Activated CD4-positive, CD25-positive, alpha-beta regulatory T cell treated with anti-CD3 and anti-CD28 coated beads, Interleukin-2, amount 50 U/mL, for 16 hours (primary cell): ENCODE results near the gene RHOC.

Source experiments
- DNase-seq: peaks from one replicate; pipeline ENCODE4 v3.0.0-alpha.2; 2020; ENCODE audit warnings: low read depth, low spot score

The RHOC gene

DNA sequence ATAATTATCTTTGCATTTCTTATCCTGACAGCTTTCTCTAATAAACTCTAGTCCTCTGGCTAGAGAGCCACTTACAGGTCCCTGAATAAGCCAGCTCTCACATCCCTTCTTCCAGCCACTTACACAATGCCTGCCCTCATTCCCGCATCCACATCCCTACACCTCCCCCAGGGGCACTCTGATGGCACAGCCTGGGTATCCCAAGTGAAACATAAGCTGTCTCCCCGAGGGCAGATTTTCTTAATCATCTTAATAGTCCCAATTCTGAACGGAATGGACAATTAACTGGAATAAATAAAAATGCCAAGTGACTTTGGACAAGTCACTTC lies 4.9 kb downstream of the RHOC start:
- DNase-seq, result no peak

DNA sequence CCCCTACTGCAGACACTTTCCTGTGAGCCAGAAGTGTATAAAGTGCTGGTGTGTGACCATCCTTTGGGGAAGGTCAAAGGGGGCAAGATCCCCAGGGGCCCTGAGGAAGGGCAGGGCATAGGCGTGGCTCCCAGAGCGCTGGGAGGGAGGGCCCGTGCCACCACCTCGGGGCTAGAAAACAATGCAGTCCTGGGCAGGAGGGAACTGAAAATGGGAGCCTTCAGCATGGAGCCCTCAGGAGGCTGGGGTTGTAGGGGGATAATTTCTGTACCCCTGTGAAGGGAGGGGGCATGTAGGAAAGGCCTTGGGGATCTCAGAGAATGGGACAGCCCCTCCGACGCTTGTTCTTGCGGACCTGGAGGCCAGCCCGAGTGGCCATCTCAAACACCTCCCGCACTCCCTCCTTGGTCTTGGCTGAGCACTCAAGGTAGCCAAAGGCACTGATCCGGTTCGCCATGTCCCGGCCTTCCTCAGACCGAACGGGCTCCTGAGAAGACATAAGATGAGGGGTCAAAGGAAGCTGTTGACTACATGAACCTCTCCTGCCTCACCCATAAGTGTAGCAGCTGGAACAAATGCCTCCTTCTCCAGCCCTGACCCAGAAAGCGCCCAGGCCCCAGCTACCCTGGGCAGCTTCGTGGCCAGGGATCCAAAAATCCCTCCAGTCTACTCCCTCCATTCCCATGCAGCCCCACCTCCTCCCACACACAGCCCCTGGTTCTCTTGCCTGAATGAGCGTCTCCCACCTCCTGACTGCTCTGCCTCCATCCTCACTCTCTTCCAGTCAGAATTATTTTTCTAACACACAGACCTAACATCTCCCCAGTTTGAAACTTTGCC lies 5.5 kb downstream of the RHOC start:
- no peak for DNase-seq

DNA sequence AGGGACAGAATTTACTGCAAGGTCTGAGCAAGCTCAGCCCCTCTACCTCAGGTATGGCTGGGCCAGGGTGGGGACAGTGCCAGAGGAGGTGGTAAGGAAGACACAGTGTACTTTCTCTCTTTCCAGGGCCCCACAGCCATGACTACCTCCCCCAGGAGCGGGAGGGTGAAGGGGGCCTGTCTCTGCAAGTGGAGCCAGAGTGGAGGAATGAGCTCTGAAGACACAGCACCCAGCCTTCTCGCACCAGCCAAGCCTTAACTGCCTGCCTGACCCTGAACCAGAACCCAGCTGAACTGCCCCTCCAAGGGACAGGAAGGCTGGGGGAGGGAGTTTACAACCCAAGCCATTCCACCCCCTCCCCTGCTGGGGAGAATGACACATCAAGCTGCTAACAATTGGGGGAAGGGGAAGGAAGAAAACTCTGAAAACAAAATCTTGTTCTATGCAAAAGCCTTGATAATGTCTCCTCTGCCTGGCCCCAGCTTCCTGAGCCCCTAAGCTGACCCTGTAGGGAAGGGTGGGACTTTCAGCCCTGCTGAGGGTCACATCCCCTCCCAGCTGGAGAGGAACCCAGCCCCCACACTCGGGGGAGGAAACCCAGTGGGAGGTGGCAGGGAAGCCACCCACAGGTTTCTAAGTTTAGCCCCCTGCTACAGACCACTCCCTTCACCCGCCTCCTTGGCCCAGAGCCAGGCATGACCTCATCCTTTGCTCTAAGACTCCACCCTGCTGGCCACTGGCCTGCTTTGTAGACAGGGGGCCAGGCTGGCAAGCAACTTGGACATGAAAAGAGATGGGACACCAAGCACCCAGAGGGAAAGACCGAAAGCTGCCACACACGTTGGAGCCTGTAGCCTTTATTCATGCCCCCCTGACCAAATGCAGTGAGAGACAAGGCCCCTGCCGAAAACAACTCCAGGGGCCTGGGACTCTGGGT lies 6.4 kb downstream of the RHOC start:
- DNase-seq, result no peak

DNA sequence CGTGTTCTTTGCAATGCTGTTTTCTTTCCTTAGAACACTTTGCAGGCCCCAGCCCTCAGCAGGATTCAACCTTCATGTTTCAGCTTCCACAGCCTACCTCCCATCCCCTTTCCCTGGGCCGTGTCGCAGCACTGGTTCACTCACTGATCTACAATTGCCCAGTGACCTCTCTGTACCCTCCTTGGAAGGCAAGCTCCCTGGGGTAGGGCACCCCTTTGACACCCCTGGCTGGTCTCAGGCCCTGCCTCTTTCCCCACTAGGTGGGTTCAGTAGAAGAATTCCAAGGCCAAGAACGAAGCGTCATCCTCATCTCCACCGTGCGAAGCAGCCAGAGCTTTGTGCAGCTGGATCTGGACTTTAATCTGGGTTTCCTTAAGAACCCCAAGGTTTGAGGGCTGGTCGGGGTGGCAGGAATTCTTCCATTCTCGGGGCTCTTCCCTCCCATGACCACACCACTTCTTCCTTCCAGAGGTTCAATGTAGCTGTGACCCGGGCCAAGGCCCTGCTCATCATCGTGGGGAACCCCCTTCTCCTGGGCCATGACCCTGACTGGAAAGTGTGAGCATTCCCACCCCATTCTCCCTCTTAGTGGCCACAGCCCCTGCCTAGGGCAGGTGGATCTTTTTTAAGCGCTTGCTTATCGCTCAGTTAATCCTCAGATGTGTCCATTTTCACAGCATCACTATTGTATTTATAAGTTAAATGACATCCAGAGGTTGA lies 7.3 kb downstream of the RHOC start:
- DNase-seq, result no peak

DNA sequence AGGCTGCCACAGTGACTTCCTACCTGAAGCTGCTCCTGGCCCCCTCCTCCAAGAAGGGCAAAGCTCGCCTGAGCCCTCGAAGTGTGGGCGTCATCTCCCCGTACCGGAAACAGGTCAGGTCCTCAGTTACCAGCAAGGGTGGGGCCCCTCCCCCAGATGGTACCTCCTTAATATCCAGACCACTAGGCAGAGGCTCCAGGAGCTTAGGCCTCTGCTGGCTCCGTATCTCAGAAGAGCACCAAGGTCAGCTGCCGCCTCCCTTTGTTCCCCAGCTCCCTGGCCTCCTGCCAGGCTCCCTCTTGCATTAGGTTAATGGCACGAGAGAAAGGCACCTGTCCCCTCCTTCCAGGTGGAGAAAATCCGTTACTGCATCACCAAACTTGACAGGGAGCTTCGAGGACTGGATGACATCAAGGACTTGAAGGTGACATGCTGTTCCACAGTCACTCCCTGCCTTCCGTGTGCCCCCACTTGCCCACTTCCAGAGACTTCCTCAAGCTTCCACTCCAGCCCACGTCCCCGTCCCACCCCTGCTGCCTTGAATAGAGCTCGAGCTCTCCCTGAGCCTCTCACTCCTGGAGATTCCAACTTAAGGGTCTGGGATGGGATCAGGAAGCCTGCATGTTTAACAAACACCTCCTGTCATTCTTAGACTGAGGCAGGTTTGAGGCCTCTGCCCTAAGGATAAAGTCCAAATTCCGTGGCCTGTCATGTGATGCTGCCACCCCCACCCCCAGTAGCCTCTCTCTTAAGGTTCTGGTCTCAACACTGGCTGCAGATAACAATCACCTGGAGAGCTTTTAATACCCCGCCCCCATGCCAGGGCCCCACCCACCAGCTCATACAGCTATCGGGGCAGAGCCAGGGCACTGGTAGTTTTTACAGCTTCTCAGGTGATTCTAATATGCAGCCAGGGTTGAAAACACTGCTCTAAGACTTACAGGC lies 8.3 kb downstream of the RHOC start:
- DNase-seq, result no peak

DNA sequence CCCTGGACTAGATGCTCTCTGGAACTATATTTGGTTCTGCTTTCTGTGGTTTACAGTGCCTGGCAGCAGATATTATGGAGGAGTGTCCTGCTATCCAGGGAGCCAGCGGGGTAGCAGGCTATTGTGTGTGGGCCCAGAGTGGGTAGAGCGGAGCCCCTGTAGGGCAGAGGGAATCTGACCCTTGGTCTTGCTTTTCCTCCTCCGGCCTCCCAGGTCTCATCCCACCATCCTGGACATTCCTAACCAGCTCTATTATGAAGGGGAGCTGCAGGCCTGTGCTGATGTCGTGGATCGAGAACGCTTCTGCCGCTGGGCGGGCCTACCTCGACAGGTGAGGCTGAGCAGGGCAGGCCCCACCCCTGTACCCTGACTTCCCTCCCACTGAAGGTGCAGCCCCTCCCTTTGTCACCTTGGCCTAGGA lies 9.1 kb downstream of the RHOC start:
- DNase-seq, result no peak

DNA sequence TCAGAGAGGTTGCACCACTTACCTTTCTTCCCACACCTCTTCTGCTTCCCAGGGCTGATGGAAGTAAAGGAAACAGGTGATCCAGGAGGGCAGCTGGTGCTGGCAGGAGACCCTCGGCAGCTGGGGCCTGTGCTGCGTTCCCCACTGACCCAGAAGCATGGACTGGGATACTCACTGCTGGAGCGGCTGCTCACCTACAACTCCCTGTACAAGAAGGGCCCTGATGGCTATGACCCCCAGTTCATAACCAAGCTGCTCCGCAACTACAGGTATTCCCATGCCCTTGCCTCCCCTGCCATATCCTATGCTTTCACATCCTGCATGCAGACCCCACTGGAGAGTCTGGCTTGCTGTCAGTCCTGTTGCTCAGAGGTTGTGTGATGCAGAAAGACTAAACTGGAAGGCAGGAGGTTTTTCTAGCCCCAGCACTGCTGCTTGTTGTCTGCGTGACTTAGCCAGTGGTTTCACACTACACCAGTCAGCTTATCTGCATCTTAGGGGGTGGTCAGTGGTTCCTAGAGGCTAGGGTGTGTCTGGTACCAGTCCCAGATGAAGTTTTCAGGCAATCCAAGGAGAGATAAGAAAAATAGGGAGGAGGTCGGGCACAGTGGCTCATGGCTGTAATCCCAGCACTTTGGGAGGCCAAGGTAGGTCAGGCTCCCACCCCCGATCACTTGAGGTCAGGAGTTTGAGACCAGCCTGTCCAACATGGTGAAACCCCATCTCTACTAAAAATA lies 10.2 kb downstream of the RHOC start:
- DNase-seq, result no peak

DNA sequence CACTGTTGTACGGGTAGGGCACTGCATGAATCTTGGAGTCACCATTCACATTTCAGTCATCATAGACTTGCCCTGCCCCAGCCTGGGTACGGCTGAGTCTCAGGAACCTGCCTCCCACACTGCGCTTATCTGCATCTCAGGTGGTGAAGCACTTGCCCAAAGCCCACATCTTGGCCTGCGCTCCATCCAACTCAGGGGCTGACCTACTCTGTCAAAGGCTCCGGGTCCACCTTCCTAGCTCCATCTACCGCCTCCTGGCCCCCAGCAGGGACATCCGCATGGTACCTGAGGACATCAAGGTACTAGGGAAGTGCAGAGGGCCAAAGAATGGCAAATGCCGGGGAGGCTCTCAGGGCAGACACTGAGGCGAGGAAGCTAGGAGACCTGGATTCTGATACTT lies 11.7 kb downstream of the RHOC start:
- DNase-seq, result no peak

DNA sequence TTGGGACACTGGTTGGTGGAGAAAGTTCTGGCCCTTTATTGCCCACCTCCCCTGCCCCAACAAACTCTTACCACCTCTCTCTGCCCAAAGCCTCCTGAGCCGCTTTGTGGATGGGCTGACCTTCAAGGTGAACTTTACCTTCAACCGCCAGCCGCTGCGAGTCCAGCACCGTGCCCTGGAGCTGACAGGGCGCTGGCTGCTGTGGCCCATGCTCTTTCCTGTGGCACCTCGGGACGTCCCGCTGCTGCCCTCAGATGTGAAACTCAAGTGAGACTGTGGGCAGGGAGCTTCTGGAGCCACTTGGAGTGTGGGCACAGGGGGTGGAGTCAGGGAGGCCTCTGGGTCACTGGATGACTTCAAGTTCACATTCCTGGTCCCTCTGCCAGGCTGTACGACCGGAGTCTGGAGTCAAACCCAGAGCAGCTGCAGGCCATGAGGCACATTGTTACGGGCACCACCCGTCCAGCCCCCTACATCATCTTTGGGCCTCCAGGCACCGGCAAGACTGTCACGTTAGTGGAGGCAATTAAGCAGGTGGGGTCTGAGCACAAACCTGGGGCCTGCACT lies 12.5 kb downstream of the RHOC start:
- no peak for DNase-seq

DNA sequence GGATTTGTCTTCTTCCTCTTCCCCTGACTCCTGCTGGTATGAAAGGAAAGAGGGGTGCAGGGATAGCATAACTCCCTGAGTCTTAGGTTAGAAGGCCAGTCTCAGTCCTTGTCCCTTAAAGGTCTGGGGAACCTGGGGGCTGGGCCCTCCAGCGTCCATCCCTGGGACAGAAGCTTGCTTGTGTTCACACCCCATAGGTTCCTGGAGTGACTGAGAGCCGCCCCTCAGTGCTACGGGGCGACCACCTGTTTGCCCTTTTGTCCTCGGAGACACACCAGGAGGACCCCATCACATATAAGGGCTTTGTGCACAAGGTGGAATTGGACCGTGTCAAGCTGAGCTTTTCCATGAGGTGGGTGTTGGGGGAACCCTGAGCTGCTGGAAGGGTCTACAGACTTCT lies 13.1 kb downstream of the RHOC start:
- DNase-seq, result no peak

DNA sequence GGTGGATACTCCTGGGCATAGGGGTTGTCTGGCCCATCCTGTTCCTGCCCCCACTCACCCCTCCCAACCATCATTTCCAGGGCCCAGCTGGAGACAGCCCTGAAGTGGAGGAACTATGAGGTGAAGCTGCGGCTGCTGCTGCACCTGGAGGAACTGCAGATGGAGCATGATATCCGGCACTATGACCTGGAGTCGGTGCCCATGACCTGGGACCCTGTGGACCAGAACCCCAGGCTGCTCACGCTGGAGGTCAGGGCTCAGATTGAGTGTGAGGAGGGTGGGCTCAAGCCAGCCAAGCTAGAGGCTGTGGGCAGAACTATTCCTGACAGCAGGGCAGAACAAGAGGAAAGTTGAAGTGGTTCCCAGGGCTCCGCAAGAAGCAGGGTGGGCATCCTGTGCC lies 14.2 kb downstream of the RHOC start:
- no peak for DNase-seq

DNA sequence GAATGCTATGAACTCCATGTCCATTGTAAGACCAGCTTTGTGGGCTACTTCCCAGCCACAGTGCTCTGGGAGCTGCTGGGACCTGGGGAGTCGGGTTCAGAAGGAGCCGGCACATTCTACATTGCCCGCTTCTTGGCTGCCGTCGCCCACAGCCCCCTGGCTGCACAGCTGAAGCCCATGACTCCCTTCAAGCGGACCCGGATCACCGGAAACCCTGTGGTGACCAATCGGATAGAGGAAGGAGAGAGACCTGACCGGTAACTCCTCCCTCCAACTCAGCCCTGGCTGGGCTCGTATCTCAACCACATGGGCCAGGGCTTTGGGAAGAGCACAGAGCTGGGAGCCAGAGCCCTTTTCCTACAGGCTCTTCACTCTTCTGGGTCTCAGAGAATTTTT lies 17.1 kb downstream of the RHOC start:
- no peak for DNase-seq

DNA sequence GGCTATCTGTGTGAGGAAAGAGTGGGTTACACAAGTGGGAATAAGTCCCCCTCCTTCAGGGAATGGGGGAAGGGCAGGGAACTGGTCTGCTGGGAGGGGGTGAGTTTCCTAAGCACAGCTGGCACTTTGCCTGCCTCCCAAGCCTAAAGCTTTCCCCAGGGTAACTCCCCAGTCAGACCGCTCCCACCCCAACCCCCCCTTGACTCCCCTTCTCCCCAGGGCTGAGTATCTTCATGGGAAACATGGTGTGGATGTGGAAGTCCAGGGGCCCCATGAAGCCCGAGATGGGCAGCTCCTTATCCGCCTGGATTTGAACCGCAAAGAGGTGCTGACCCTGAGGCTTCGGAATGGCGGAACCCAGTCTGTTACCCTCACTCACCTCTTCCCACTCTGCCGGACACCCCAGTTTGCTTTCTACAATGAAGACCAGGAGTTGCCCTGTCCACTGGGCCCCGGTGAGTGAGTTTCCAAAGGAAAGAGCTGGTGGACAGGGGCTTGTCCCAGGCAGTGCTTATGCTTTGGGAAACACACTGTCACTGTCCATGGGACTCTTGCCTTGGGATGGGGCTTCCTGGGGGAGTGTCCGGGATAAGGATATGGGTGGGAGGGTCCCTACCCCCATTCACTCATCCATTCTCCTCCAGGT lies 17.6 kb downstream of the RHOC start:
- no peak for DNase-seq

DNA sequence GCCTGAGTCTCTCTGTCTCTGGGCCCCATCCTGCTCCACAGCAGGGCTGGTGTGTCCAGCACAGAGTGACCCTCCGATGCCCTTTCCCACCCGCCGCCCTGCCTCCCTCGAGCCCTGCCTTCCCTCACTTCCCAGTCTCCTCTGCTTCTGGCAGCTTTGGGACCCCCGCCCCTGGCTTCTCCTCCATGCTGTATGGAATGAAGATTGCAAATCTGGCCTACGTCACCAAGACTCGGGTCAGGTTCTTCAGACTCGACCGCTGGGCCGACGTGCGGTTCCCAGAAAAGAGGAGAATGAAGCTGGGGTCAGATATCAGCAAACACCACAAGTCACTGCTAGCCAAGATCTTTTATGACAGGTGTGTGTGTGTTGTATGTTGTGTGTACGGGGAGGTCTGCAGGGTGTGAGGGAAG lies 18.1 kb downstream of the RHOC start:
- no peak for DNase-seq

DNA sequence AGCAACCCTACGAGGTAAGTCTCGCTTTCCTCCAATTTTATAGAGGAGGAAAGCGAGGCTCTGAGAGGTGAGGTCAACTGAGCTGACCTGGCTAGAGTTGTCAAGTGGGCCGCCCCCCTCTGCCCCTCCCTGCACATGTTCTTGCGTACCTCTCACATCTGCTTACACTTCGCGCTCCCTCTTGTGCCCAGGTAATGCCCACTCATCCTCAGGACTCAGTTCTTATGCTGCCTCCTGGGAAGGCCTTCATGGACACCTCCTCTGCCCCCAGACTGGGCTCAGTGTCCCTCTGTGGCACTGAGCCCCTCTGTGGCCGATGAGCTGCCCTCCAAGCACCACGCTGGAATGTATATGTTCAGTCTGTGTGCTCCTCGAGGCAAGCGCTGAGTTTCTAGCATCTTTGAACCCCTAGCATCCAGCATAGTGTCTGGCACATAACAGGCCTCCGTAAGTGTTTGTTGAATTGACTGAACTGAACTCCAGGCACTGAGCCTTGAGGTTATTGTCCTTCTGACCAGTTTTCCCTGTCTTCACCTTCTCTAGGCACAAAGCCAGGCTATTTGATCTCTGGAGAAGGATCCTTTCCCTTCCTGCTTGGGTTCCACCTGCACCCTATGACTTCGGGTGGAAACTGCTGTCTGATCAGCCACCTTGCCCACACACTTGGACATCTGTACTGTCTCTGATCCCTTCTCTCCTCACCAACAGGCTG lies 19.0 kb downstream of the RHOC start:
- no peak for DNase-seq

DNA sequence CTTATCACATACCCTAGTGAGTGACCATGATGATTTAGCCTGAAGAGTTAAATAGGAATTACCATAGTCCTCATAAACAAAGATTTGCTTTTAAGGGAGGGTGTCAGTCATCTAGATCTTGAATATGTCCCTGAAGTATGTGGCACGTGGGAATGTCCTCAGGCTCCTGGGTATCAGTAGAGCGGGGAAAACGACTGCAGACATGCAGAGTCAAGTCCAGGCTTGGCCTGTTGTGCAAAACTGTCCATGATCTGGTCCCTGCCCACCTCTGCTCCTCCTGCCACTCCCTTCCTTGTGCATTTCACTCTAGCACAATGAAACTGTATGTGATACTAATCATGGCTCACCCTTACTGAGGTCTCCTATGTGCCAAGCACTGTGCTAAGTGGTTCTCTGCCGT lies 19.6 kb downstream of the RHOC start:
- no peak for DNase-seq

DNA sequence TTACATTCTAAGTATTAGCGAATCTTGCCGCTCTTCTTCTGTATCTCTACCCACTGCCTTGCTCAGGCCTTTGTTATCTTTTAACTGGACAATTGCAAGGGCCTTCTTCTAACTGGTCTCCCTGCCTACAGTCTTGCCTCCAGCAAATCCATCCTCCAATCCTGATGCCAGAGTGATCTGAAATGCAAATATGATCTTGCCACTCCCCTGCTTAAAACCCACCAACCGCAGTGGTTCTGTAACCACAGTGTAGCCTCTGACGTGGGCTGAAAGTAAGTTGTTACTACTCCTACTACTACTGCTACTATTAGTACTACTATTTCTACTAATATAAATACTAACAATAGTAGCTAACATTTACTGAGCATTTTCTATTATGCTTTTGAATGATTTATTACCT lies 20.1 kb downstream of the RHOC start:
- DNase-seq, result no peak

DNA sequence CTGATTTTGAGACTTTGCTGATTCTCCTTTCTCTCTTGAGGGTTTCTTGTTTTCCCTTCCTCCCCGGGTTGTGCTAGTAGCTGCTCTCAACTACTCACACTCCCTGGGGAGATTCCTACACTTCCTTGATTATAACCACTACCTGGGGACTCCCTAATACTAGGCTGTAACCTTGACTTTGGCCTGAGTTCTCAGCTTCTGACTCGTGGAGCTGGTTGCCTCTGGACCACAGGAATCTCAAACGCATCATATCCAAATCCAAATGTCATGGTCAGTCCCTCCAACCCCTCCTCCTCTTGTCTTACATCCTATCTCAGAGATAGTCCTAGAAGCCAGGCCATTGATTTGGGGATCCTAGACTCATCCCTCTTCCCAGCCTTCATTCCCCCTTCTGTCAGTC lies 20.5 kb downstream of the RHOC start:
- DNase-seq, result no peak

DNA sequence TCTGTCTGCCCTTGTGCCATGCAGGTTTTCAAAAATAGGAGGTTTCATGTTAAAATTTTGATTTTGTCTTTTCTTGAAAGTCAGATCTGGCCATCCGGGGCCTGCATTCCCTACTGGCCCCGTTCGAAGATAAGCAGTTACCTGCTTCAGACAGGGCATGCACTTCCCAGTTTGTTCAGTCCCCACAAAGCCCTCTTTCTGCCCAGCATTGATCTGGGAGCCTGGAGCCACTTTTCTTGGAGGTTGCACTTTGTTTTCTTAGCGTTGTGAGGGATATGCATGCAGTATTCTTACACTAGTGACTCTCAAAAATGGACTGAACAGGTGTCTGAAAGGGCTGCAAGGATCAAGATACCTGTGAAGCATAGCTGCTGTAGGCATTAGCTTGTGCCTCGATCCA lies 21.0 kb downstream of the RHOC start:
- DNase-seq, result no peak
